ENCODE data around the gene MTHFD1L.

- TF ChIP-seq POLR2A (IDR thresholded peaks at IDR 0.05), result no peak
- TF ChIP-seq POLR2AphosphoS5 (IDR thresholded peaks at IDR 0.05), result no peak
Observed at GRCh38 chr6:151100326-151100725, 234.8 kb downstream of the MTHFD1L start.
